Activated B cell treated with CpG ODN at 0.5 μM for 24 hours (primary cell): ENCODE data around the gene PSMB9. TPM values are rescaled to one million over a fixed set of nuclear protein-coding genes. Genes with fewer than 3 reads are reported as not detected.
"Not testable (repeated sequence)": the region's sequence is repeated elsewhere in the genome, so short reads cannot be mapped to it uniquely, and the experiment has no call there.

ENCODE experiments used
- ATAC-seq: fragments of 200-7000 bp; cut with Tn5 transposase; one replicate; pipeline ENCODE4 v1.10.0; 2021; ENCODE audit warnings: low read depth, mild to moderate bottlenecking, moderate library complexity
- CTCF ChIA-PET: fragments of 350-600 bp; sonication (Branson Sonifier 250); formaldehyde crosslinking; loops from one replicate; lab custom pipeline; 2021; ENCODE audit warnings: antibody characterized with exemption; lab: Charles Lee
- POLR2A ChIA-PET: fragments of 350-600 bp; sonication (Branson Sonifier 250); formaldehyde crosslinking; loops from one replicate; lab custom pipeline; 2021; ENCODE audit warnings: antibody characterized with exemption; lab: Charles Lee
- DNase-seq: peaks from one replicate; pipeline ENCODE4 v3.0.0; 2022
- H3K27ac Mint-ChIP-seq: one replicate; pipeline ENCODE4 v1.8.0; 2020; ENCODE audit warnings: mixed read lengths
- H3K27me3 Mint-ChIP-seq: one replicate; pipeline ENCODE4 v1.8.0; 2021; ENCODE audit warnings: mixed read lengths
- H3K36me3 Mint-ChIP-seq: one replicate; pipeline ENCODE4 v1.8.0; 2021; ENCODE audit warnings: low read depth, mixed read lengths
- H3K4me1 Mint-ChIP-seq: one replicate; pipeline ENCODE4 v1.8.0; 2021; ENCODE audit warnings: mixed read lengths
- H3K4me3 Mint-ChIP-seq: one replicate; pipeline ENCODE4 v1.8.0; 2020; ENCODE audit warnings: mild to moderate bottlenecking, mixed read lengths
- H3K9me3 Mint-ChIP-seq: one replicate; pipeline ENCODE4 v1.8.0; 2020; ENCODE audit warnings: mixed read lengths
- intact Hi-C: fragments of 100-400 bp; cut with micrococcal nuclease; formaldehyde crosslinking; loops from one replicate; pipeline ENCODE4 v1.15.1; 2024
- total RNA-seq: library from RNA; stranded (reverse); gene quantifications from 2 replicates; pipeline ENCODE4 v1.2.3, GENCODE V29; 2022
- TF ChIP-seq, protein P1 (sequence below): fragments of 200-600 bp; IDR thresholded peaks from one replicate; pipeline ENCODE4 v1.8.0; 2022; ENCODE audit warnings: antibody characterized with exemption, mild to moderate bottlenecking

The PSMB9 gene
- total RNA-seq, 1 donor from 2014 or later, result 198 TPM

DNA sequence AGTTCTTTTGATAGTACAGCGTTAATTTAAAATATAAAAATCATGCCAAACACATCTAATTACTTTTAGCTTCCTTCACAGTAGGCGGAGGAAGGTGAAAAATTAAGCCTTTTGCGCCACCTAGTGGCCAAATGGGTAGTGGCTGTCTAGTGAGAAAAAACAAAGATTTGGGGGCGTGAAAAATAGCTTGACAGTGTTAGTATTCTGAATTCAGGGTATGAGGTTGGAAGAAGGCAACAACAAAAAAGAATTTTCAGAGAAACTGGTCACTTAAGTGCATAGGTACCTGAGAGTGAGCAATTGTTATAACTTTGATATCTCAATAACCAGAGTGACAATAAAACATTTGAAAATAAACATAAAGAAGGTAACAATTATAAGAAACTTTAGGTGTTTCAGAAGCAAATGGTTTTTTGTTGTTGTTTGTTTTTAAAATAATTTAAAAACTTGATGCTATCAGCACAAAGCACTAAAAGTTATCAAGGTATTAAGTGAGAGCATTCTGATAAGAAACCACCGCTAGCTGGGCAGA is 14.3 kb downstream of the PSMB9 start:
- CTCF ChIA-PET, result interaction anchor here (0.5 to 6.2 kb wide), 66 partner anchors 9 to 1500 kb away, joined by 3 to 198 read pairs (median 4); partner anchors contain the start of genes ATF6B, HLA-DMA, HLA-DOB and HLA-DQB1
- H3K9me3 Mint-ChIP-seq, result peaks cover 3% of the 10 kb centered on the region

DNA sequence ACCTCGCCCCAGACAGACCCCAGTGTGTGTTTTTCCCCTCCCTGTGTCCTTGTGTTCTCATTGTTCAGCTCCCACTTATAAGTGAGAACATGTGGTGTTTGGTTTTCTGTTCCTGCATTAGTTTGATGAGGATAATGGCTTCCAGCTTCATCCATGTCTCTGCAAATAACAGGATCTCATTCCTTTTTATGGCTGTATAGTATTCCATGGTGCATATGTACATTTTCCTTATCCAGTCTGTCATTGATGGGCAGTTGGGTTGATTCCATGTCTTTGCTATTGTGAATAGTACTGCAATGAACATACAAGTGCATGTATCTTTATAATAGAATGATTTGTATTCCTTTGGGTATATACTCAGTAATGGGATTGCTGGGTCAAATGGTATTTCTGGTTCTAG is 20.0 kb downstream of the PSMB9 start:
- POLR2A ChIA-PET, H3K27me3 Mint-ChIP-seq, DNase-seq, H3K9me3 Mint-ChIP-seq, H3K4me1 Mint-ChIP-seq, intact Hi-C loops, H3K4me3 Mint-ChIP-seq, ATAC-seq, H3K27ac Mint-ChIP-seq, H3K36me3 Mint-ChIP-seq: not testable (repeated sequence)
- CTCF ChIA-PET, result interaction anchor here (2.8 kb wide), 1 partner anchor 111 kb away, joined by 7 read pairs; no protein-coding TSS in a partner anchor

More for the DNA sequence above, 14.3 kb downstream of the PSMB9 start:
- Mint-ChIP-seq H3K27me3 (no peaks in the 10 kb centered on the region), H3K27ac (no peak overlapping the region), H3K4me3 (no peak overlapping the region), H3K4me1 (peaks cover 35% of the 10 kb centered on the region), H3K36me3 (peaks cover 7% of the 10 kb centered on the region)
- peak; percentile 70 for DNase-seq
- intact Hi-C loops, result loop anchor here (1.0 to 10.0 kb wide), 7 partner anchors 30 to 624 kb away; partner anchors contain the start of genes HLA-DQB1 and TAP2
- ATAC-seq, result peak; percentile 66
- POLR2A ChIA-PET, result interaction anchor here (0.6 to 5.9 kb wide), 26 partner anchors 10 to 436 kb away, joined by 3 to 240 read pairs (median 5); partner anchors contain the start of genes HLA-DMA, HLA-DQA1, HLA-DQB1 and PSMB8
- TF ChIP-seq, protein P1, sequence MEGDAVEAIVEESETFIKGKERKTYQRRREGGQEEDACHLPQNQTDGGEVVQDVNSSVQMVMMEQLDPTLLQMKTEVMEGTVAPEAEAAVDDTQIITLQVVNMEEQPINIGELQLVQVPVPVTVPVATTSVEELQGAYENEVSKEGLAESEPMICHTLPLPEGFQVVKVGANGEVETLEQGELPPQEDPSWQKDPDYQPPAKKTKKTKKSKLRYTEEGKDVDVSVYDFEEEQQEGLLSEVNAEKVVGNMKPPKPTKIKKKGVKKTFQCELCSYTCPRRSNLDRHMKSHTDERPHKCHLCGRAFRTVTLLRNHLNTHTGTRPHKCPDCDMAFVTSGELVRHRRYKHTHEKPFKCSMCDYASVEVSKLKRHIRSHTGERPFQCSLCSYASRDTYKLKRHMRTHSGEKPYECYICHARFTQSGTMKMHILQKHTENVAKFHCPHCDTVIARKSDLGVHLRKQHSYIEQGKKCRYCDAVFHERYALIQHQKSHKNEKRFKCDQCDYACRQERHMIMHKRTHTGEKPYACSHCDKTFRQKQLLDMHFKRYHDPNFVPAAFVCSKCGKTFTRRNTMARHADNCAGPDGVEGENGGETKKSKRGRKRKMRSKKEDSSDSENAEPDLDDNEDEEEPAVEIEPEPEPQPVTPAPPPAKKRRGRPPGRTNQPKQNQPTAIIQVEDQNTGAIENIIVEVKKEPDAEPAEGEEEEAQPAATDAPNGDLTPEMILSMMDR, result peak; percentile 42

DNA sequence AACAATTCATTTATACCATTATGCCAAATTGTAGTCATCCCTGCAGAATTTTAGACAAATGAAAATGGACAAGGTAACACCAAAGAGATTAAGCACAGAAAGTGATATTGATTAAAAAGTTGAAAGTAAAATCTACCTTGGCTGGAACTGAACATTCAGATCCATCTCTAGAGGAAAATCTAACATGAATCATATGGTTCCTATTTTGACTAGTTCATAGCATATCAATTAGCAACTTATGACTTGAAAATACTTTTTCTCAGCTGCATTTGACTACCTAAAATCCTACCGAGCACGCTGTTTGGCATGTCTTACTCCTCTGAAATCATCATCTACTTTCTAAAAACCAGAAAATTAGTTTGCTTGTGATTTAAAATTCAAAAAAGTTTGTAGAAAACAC is 22.6 kb downstream of the PSMB9 start:
- Mint-ChIP-seq H3K4me3 (no peak overlapping the region), H3K4me1 (peaks cover 13% of the 10 kb centered on the region), H3K9me3 (peaks cover 3% of the 10 kb centered on the region), H3K36me3 (no peaks in the 10 kb centered on the region), H3K27ac (no peak overlapping the region), H3K27me3 (peaks cover 4% of the 10 kb centered on the region)
- DNase-seq (no peak), ATAC-seq (no peak)
- TF ChIP-seq, protein P1, result no peak
- intact Hi-C loops, result no loop called here
- CTCF ChIA-PET, result interaction anchor here (1.7 kb wide), 1 partner anchor 108 kb away, joined by 7 read pairs; no protein-coding TSS in a partner anchor
- POLR2A ChIA-PET, result interaction anchor here (0.7 to 1.7 kb wide), 3 partner anchors 38 to 100 kb away, joined by 3 to 7 read pairs (median 4); partner anchors contain the start of gene TAP2

DNA sequence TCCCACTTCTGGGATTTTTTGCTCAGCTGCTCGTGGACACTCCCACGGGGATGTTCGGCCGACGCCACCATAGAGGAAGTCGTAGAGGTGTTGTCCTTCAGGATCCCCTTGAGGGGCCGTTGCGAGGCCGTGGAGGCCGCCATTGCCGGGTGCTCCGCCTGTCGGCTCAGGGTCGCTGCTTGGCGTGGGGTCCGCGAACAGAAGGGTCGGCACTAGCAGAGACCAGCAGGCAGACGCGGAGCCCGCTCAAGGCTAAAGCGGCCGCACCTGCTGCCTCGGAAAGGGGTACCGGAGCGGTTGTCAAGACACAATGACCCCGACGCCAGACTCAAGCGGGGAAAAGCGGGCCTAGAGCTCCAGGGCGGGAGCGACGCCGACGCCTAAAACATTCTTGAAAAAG is 25.7 kb downstream of the PSMB9 start:
- Mint-ChIP-seq H3K4me1 (peaks cover 17% of the 10 kb centered on the region), H3K4me3 (peak overlapping the region; percentile 73), H3K36me3 (no peaks in the 10 kb centered on the region), H3K9me3 (no peaks in the 10 kb centered on the region), H3K27ac (no peak overlapping the region), H3K27me3 (peaks cover 4% of the 10 kb centered on the region)
- intact Hi-C loops, result no loop called here
- no peak for DNase-seq
- ATAC-seq, result peak; percentile 21
- TF ChIP-seq, protein P1, result no peak
- CTCF ChIA-PET, result interaction anchor here (0.9 to 3.0 kb wide), 7 partner anchors 12 to 105 kb away, joined by 3 to 11 read pairs (median 5); partner anchors contain the start of gene TAP2
- POLR2A ChIA-PET, result interaction anchor here (1.0 to 6.1 kb wide), 6 partner anchors 12 to 101 kb away, joined by 3 to 62 read pairs (median 6); partner anchors contain the start of genes HLA-DMA and TAP2

DNA sequence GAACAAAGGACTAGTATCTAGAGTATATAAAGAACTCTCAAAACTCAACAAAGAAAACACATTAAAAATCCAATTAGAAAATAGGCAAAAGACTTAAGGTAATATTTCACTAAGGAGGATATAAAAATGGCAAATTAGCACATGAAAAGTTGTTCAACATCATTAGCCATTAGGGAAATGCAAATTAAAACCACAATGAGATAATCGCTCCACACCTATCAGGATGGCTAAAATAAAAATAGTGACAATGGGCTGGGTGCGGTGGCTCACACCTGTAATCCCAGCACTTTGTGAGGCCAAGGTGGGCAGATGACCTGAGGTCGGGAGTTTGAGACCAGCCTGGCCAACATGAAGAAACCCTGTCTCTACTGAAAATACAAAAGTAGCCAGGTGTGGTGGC is 27.0 kb downstream of the PSMB9 start:
- DNase-seq, H3K27me3 Mint-ChIP-seq, intact Hi-C loops, H3K36me3 Mint-ChIP-seq, H3K9me3 Mint-ChIP-seq, H3K27ac Mint-ChIP-seq: not testable (repeated sequence)
- POLR2A ChIA-PET, result interaction anchor here (0.6 to 6.1 kb wide), 4 partner anchors 27 to 91 kb away, joined by 3 to 62 read pairs (median 4); partner anchors contain the start of genes PSMB9 and TAP1
- CTCF ChIA-PET, result interaction anchor here (0.6 to 3.0 kb wide), 6 partner anchors 13 to 311 kb away, joined by 3 to 11 read pairs (median 3); partner anchors contain the start of genes HLA-DMA and TAP2
- ATAC-seq, result peak; percentile 21
- Mint-ChIP-seq H3K4me1 (peaks cover 21% of the 10 kb centered on the region), H3K4me3 (peak overlapping the region; percentile 2)

DNA sequence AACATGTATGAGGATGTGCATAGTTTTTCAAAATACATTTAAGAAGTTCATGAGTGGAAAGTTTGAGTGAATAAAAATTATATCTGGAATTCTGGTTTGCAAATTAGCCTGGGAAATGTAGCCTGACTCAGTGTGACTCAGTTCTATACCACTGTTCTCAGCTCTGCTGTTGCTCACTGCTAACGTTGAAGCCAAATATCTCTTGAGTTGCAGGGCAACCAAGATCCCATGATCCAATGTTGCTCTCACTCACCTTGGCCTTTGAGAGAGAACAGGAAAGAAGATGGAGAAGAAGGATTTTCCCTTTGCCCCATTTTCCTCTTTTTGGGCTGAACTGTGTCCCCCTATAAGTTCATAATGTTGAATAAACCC is 28.9 kb downstream of the PSMB9 start:
- ATAC-seq, result no peak
- ChIA-PET CTCF (interaction anchor here (0.5 to 9.1 kb wide), 8 partner anchors 14 to 108 kb away, joined by 3 to 151 read pairs (median 6); partner anchors contain the start of gene HLA-DMA), POLR2A (interaction anchor here (0.6 to 6.1 kb wide), 5 partner anchors 11 to 102 kb away, joined by 4 to 62 read pairs (median 5); partner anchors contain the start of gene TAP2)
- DNase-seq, result no peak
- Mint-ChIP-seq H3K9me3 (no peaks in the 10 kb centered on the region), H3K36me3 (no peaks in the 10 kb centered on the region), H3K4me1 (peaks cover 24% of the 10 kb centered on the region), H3K27me3 (peaks cover 4% of the 10 kb centered on the region), H3K4me3 (no peak overlapping the region), H3K27ac (no peak overlapping the region)
- TF ChIP-seq, protein P1, result no peak
- intact Hi-C loops, result no loop called here
